ENCODE data around the gene SPAG17.

DNA sequence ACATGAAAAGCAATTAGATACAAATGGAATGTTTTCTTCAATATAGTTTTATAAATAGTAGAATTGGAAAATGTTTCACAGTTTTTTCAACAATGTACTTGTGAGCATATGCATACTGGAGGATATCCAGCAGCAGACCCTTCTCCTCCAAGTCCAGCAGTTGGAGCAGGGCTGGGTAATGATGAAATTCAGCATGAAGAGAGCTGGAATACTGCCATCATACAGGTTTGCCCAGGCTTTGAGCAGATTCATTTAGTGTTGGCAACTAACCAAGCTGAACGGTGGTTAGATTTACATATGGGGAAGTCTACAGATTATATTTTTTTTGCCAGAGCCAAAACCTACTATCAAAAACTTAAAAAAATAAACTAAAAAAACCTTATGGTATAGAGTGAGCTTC lies 217.1 kb downstream of the SPAG17 start:
- TF ChIP-seq, protein P1, sequence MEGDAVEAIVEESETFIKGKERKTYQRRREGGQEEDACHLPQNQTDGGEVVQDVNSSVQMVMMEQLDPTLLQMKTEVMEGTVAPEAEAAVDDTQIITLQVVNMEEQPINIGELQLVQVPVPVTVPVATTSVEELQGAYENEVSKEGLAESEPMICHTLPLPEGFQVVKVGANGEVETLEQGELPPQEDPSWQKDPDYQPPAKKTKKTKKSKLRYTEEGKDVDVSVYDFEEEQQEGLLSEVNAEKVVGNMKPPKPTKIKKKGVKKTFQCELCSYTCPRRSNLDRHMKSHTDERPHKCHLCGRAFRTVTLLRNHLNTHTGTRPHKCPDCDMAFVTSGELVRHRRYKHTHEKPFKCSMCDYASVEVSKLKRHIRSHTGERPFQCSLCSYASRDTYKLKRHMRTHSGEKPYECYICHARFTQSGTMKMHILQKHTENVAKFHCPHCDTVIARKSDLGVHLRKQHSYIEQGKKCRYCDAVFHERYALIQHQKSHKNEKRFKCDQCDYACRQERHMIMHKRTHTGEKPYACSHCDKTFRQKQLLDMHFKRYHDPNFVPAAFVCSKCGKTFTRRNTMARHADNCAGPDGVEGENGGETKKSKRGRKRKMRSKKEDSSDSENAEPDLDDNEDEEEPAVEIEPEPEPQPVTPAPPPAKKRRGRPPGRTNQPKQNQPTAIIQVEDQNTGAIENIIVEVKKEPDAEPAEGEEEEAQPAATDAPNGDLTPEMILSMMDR (optimal IDR thresholded peaks at IDR 0.05 in 1 of 3, IDR thresholded peaks at IDR 0.05 in 1 of 3, conservative IDR thresholded peaks at IDR 0.05 in 1 of 3; ENCODE audit: extremely low read depth in 1 of 3, insufficient read depth in 2 of 3, low read length in 3 of 3), result no peak
- TF ChIP-seq EZH2 (IDR thresholded peaks at IDR 0.05; ENCODE audit: low read length), result no peak
